DOHH2 (cell line): ENCODE data around the gene NPPA.

Experiments used
- H3F3A ChIP-seq: fragments of 200-600 bp; sonication (generic), shearing (Covaris generic); 2 replicates; pipeline ENCODE4 v1.6.0; 2016; ENCODE audit warnings: antibody characterized with exemption, mild to moderate bottlenecking; ENCODE audit not compliant: control insufficient read depth, insufficient read depth
- H3K27ac ChIP-seq: fragments of 200-600 bp; sonication (generic); 2 replicates; pipeline ENCODE4 v1.5.1; 2014; ENCODE audit warnings: low read depth, mild to moderate bottlenecking, low read length, moderate library complexity
- H3K27me3 ChIP-seq: fragments of 200-600 bp; sonication (generic); 2 replicates; pipeline ENCODE4 v1.6.1; 2014; ENCODE audit warnings: mild to moderate bottlenecking, low read length, mixed read lengths; ENCODE audit not compliant: control insufficient read depth
- H3K36me3 ChIP-seq: fragments of 200-600 bp; sonication (generic); 2 replicates; pipeline ENCODE4 v1.6.1; 2014; ENCODE audit warnings: mild to moderate bottlenecking, low read length, moderate library complexity, mixed read lengths; ENCODE audit not compliant: control insufficient read depth
- H3K4me1 ChIP-seq: fragments of 200-600 bp; sonication (generic); 2 replicates; pipeline ENCODE4 v1.6.1; 2014; ENCODE audit warnings: mild to moderate bottlenecking, low read length, mixed read lengths; ENCODE audit not compliant: control insufficient read depth
- H3K4me2 ChIP-seq: fragments of 200-600 bp; sonication (generic); 2 replicates; pipeline ENCODE4 v1.6.0; 2014; ENCODE audit warnings: mild to moderate bottlenecking, low read length, moderate library complexity
- H3K4me3 ChIP-seq: fragments of 200-600 bp; sonication (generic); 2 replicates; pipeline ENCODE4 v1.5.1; 2014; ENCODE audit warnings: mild to moderate bottlenecking, low read length, mixed read lengths
- H3K79me2 ChIP-seq: fragments of 200-600 bp; sonication (generic); 2 replicates; pipeline ENCODE4 v1.6.1; 2014; ENCODE audit warnings: mild to moderate bottlenecking, low read length, mixed read lengths; ENCODE audit not compliant: control insufficient read depth
- H3K9me2 ChIP-seq: fragments of 200-600 bp; sonication (generic); replicated peaks from 2 replicates; pipeline ENCODE4 v1.6.1; 2014; ENCODE audit warnings: mild to moderate bottlenecking, low read length, mixed read lengths; ENCODE audit not compliant: control insufficient read depth
- H3K9me3 ChIP-seq: fragments of 200-600 bp; sonication (generic); 2 replicates; pipeline ENCODE4 v1.6.1; 2014; ENCODE audit warnings: antibody characterized with exemption, low read length, mixed read lengths; ENCODE audit not compliant: control insufficient read depth, insufficient read depth
- H4K20me1 ChIP-seq: fragments of 200-600 bp; sonication (generic); 2 replicates; pipeline ENCODE4 v1.6.0; 2014; ENCODE audit warnings: low read depth, mild to moderate bottlenecking, antibody characterized with exemption, low read length, moderate library complexity; ENCODE audit not compliant: control insufficient read depth, insufficient read depth
- EZH2phosphoT487 ChIP-seq: fragments of 200-600 bp; sonication (generic); IDR thresholded peaks from 2 replicates; pipeline ENCODE4 v1.6.1; 2017; ENCODE audit warnings: borderline replicate concordance, mild to moderate bottlenecking, antibody characterized with exemption, low read length, moderate library complexity, mixed read lengths
- TF ChIP-seq, protein P1 (sequence below): fragments of 200-600 bp; sonication (generic); IDR thresholded peaks from one replicate; pipeline ENCODE4 v1.5.1; 2014; ENCODE audit warnings: antibody characterized with exemption, mild to moderate bottlenecking, low read depth, low read length; ENCODE audit not compliant: poor library complexity, severe bottlenecking

Gene NPPA

DNA sequence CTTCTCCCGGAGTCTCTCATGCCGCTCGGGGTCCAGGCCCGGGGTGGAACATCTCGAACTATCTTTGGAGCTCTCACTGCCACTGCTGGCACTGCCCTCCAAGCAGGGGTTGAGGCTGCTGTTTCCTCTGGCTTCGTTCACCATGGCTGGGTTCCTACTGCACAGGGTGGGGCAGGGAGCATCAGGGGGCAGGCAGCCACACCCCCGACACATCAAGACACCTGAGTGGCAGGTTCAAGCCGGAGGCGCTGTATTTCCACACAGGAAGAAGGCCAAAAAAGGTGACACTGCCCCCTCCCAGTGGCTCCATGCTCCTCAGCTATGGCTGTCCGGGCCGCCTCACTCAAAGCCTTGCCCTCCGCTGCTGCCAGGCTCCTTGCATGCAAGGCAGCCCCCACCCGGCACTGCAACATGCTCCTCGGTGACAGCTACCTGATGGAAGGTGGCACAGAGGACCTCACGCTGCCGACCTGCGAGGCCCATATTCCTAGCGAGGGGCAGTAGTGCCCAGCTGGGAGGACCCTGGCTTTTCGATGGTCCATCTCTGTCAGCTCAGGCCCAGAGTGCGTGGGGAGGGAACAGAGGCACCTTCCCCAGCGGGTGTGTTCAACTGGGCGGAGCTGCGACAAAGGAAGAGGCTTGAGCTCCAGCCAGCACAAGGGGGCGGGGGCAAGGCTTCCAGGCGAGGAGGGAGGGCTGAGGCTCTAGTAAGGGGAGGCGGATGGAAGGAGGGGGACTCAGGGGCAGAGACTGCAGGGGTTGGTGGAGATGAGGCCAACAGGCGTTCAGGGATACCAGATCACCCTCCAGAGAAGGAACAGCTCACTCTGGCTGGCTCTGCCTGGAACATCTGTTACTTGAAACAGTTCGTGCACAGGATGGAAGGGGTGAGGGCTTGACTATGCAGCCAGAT is 44.4 kb downstream of the NPPA start:
- H4K20me1 ChIP-seq = peaks cover 13% of the 10 kb centered on the region; the same call in 1 of the 2 replicates
- H3K9me3 ChIP-seq = no peaks in the 10 kb centered on the region
- H3K36me3 ChIP-seq = peaks cover 66% of the 10 kb centered on the region
- no peaks in the 10 kb centered on the region for H3K9me2 ChIP-seq
- H3F3A ChIP-seq = peaks cover 5% of the 10 kb centered on the region
- no peaks in the 10 kb centered on the region for H3K27me3 ChIP-seq
- H3K4me1 ChIP-seq = peaks cover 48% of the 10 kb centered on the region
- peak overlapping the region; percentile 82 for H3K27ac ChIP-seq
- H3K4me2 ChIP-seq = peak overlapping the region; percentile 100
- TF ChIP-seq EZH2phosphoT487 = no peak
- TF ChIP-seq, protein P1, sequence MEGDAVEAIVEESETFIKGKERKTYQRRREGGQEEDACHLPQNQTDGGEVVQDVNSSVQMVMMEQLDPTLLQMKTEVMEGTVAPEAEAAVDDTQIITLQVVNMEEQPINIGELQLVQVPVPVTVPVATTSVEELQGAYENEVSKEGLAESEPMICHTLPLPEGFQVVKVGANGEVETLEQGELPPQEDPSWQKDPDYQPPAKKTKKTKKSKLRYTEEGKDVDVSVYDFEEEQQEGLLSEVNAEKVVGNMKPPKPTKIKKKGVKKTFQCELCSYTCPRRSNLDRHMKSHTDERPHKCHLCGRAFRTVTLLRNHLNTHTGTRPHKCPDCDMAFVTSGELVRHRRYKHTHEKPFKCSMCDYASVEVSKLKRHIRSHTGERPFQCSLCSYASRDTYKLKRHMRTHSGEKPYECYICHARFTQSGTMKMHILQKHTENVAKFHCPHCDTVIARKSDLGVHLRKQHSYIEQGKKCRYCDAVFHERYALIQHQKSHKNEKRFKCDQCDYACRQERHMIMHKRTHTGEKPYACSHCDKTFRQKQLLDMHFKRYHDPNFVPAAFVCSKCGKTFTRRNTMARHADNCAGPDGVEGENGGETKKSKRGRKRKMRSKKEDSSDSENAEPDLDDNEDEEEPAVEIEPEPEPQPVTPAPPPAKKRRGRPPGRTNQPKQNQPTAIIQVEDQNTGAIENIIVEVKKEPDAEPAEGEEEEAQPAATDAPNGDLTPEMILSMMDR = peak; percentile 20
- peaks cover 58% of the 10 kb centered on the region for H3K79me2 ChIP-seq
- H3K4me3 ChIP-seq = peak overlapping the region; percentile 97

DNA sequence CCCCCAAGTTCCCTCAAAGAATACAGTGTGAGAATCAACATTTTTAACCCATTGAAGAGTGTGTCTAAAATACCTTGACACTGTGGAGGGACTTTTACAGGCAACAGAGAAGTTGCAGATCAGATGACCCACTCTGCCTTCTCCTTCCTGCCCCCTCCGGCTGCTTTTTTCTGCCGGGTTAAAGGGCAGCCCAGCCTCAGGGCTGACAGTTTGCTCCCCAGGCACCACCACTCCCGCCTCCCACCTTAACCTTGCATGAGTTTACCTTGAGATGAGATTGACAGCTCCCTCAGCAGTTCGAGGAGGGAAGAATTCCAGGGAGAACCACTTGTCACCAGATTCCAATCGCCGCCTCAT is 45.0 kb downstream of the NPPA start:
- peak overlapping the region; percentile 97 for H3K4me3 ChIP-seq
- H4K20me1 ChIP-seq = peaks cover 13% of the 10 kb centered on the region; the same call in 1 of the 2 replicates
- H3K27ac ChIP-seq = no peak overlapping the region
- no peaks in the 10 kb centered on the region for H3K27me3 ChIP-seq
- H3K36me3 ChIP-seq = peaks cover 65% of the 10 kb centered on the region
- H3F3A ChIP-seq = peaks cover 5% of the 10 kb centered on the region
- H3K9me2 ChIP-seq = no peaks in the 10 kb centered on the region
- H3K79me2 ChIP-seq = peaks cover 52% of the 10 kb centered on the region
- TF ChIP-seq, protein P1 = no peak
- no peak for TF ChIP-seq EZH2phosphoT487
- peak overlapping the region; percentile 100 for H3K4me2 ChIP-seq
- no peaks in the 10 kb centered on the region for H3K9me3 ChIP-seq
- peaks cover 42% of the 10 kb centered on the region for H3K4me1 ChIP-seq

DNA sequence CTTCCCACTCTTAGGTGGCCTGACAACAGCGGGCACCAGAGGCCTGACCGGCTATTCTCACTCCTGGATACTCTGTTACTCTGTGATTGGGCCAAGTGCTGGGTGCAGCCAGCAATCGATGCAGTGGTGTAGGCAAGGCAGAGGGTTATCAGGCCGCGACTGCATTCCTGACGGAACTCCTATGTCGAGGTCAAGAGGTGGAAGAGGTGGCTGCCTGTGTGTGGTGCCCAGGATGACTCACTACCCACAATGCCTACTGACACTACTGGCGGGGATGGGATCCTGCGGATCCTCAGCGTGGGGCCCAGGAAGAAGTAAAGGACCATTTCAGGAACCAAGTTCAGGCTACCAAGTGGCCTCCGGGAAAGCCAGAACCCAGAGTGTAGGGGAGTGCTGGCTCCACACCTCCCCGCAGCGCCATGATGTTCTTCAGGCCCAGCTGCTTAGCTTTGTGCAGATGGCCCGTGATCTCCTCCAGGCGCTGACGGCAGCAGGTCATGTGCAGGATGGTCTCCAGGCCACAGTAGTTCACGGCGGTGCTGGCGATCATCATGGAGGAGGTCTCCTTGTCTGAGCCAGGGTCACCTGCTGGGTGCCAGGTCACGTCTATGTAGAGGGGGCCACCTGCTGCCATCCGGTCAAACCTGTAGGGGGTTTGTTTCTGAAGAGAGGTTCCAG is 46.7 kb downstream of the NPPA start:
- Histone ChIP-seq H3K4me3 (no peak overlapping the region), H3K27ac (no peak overlapping the region), H3K79me2 (peaks cover 36% of the 10 kb centered on the region), H3K27me3 (no peaks in the 10 kb centered on the region), H3K4me2 (no peak overlapping the region), H3K9me3 (no peaks in the 10 kb centered on the region), H3F3A (peaks cover 5% of the 10 kb centered on the region), H4K20me1 (peaks cover 7% of the 10 kb centered on the region; the same call in 1 of the 2 replicates), H3K9me2 (no peaks in the 10 kb centered on the region), H3K4me1 (peaks cover 32% of the 10 kb centered on the region), H3K36me3 (peaks cover 61% of the 10 kb centered on the region)
- TF ChIP-seq EZH2phosphoT487 = no peak
- TF ChIP-seq, protein P1 = no peak
